ENCODE data around the gene ICE2. TPM values are rescaled to one million over a fixed set of nuclear protein-coding genes. Genes with fewer than 3 reads are reported as not detected.

The ICE2 gene
- polyA plus RNA-seq, 1 of the 3 experiments (the other 2 are of a cell fraction) = 19.0 TPM

GRCh38 chr15:60373327-60373726 lies 105.6 kb downstream of the ICE2 start (continued):
- TF ChIP-seq IRF3 (IDR thresholded peaks at IDR 0.05; ENCODE audit: low read depth, low read length) = no peak
- TF ChIP-seq JUND (IDR thresholded peaks at IDR 0.05) = no peak
- TF ChIP-seq GABPA (IDR thresholded peaks at IDR 0.05; ENCODE audit: low read depth) = no peak
- no peak for TF ChIP-seq CTCF (IDR thresholded peaks at IDR 0.05)
- no peak for TF ChIP-seq EP300 (IDR thresholded peaks at IDR 0.05; ENCODE audit: borderline replicate concordance in 1 of 2, low read depth in 1 of 2, low read length in 1 of 2)

- WGBS (ENCODE audit: low lambda C conversion rate) = 73% methylated on average over 1 of the region's 1 CpG
Observed at GRCh38 chr15:60372756-60373155, 106.2 kb downstream of the ICE2 start.

More at GRCh38 chr15:60372756-60373155, 106.2 kb downstream of the ICE2 start:
- Histone ChIP-seq H3F3A (replicated peaks; ENCODE audit: insufficient read depth) (peaks cover 90% of the 10 kb centered on the region), H4K20me1 (ENCODE audit: insufficient read depth) (peaks cover 29% of the 10 kb centered on the region), H3K9ac (peak overlapping the region; percentile 84), H2AFZ (ENCODE audit: low read depth) (no peak overlapping the region), H3K27ac (ENCODE audit: low read depth in 2 of 2, low read length in 1 of 2) (peak overlapping the region; percentile 84 to 99; a peak in 3 of 4 replicates), H3K4me1 (ENCODE audit: control insufficient read depth in 1 of 2, insufficient read depth in 2 of 2, low read depth in 1 of 2, low read length in 1 of 2) (peaks cover 17 to 82% of the 10 kb centered on the region in 2 experiments), H3K27me3 (ENCODE audit: insufficient read depth) (no peaks in the 10 kb centered on the region), H3K4me2 (peak overlapping the region; percentile 50; the same call in 1 of the 2 replicates), H3K79me2 (ENCODE audit: insufficient read depth) (peaks cover 86% of the 10 kb centered on the region), H3K4me3 (ENCODE audit: low read depth in 2 of 2, low read length in 1 of 2) (no peak overlapping the region), H3K9me3 (no peaks in the 10 kb centered on the region), H3K9me2 (no peaks in the 10 kb centered on the region), H3K36me3 (replicated peaks in 1 of 2; ENCODE audit: control insufficient read depth in 1 of 2, insufficient read depth in 2 of 2, low read length in 1 of 2) (peaks cover 55 to 67% of the 10 kb centered on the region in 2 experiments)
- POLR2A ChIA-PET = no interaction called here
- no peak for TF ChIP-seq EZH2phosphoT487 (IDR thresholded peaks at IDR 0.05; ENCODE audit: borderline replicate concordance, low read depth)
- no peak for TF ChIP-seq TCF12 (IDR thresholded peaks at IDR 0.05)
- no peak for TF ChIP-seq PBX3 (IDR thresholded peaks at IDR 0.05)
- TF ChIP-seq USF1 (IDR thresholded peaks at IDR 0.05; ENCODE audit: borderline replicate concordance, low read depth) = no peak
- TF ChIP-seq TAF1 (IDR thresholded peaks at IDR 0.05; ENCODE audit: borderline replicate concordance, low read depth, low read length) = no peak
- no peak for TF ChIP-seq RFX5 (IDR thresholded peaks at IDR 0.05; ENCODE audit: low read length)
- TF ChIP-seq JUND (IDR thresholded peaks at IDR 0.05) = no peak
- no peak for TF ChIP-seq MEF2A (IDR thresholded peaks at IDR 0.05; ENCODE audit: borderline replicate concordance, low read depth)
- TF ChIP-seq RAD21 (IDR thresholded peaks at IDR 0.05; ENCODE audit: low read length) = no peak
- TF ChIP-seq ZBTB33 (IDR thresholded peaks at IDR 0.05; ENCODE audit: borderline replicate concordance, low read depth) = no peak
- TF ChIP-seq SIN3A (IDR thresholded peaks at IDR 0.05; ENCODE audit: borderline replicate concordance, low read depth, low read length) = no peak
- no peak for TF ChIP-seq NFIC (IDR thresholded peaks at IDR 0.05; ENCODE audit: borderline replicate concordance)
- TF ChIP-seq TEAD4 (IDR thresholded peaks at IDR 0.05; ENCODE audit: borderline replicate concordance, insufficient read depth) = no peak
- no peak for TF ChIP-seq FOXM1 (IDR thresholded peaks at IDR 0.05; ENCODE audit: low read depth)
- TF ChIP-seq FOXJ3 (CRISPR knock-in tag; IDR thresholded peaks at IDR 0.05) = no peak
- TF ChIP-seq USF2 (IDR thresholded peaks at IDR 0.05; ENCODE audit: borderline replicate concordance, low read depth, low read length) = no peak
- no peak; the same call in 1 of the 2 replicates for TF ChIP-seq MAX (IDR thresholded peaks at IDR 0.05; ENCODE audit: low read depth)
- no peak for DNase-seq
- CTCF ChIA-PET = interaction anchor here (1.1 to 1.5 kb wide), 2 partner anchors 13 to 45 kb away, joined by 4 to 6 read pairs; no protein-coding TSS in a partner anchor
